GM12891 (cell line): ENCODE results near the gene PSMC1.

Experiments used
- POLR2A ChIP-seq: IDR thresholded peaks from 2 replicates; pipeline ENCODE4 v1.6.1; 2011; ENCODE audit warnings: low read depth, low read length, control low read depth
- POLR2AphosphoS5 ChIP-seq: IDR thresholded peaks from 2 replicates; pipeline ENCODE4 v1.6.1; 2011; ENCODE audit warnings: low read depth, low read length, control low read depth
- TAF1 ChIP-seq: IDR thresholded peaks from 2 replicates; pipeline ENCODE4 v1.6.1; 2011; ENCODE audit warnings: low read depth, low read length, control low read depth

- TF ChIP-seq POLR2A (no peak), POLR2AphosphoS5 (no peak), TAF1 (no peak)
Observed at GRCh38 chr14:90273532-90273931, 17.2 kb downstream of the PSMC1 start.
